Measurements from ENCODE around the gene ZNF580.

GRCh38 chr19:55646889-55647731, 6.3 kb downstream of the ZNF580 start:
- TF ChIP-seq CTCF (IDR thresholded peaks at IDR 0.05; ENCODE audit: control extremely low read depth in 1 of 3, insufficient read depth in 1 of 3, low read depth in 1 of 3, low read length in 3 of 3): no peak
- no peak for TF ChIP-seq BACH1 (IDR thresholded peaks at IDR 0.05; ENCODE audit: low read length)
- no peak for TF ChIP-seq KDM1A (IDR thresholded peaks at IDR 0.05; ENCODE audit: borderline replicate concordance, low read length)
- TF ChIP-seq POLR2AphosphoS5 (IDR thresholded peaks at IDR 0.05; ENCODE audit: low read depth, low read length): peak; percentile 29; the same call in 1 of the 2 replicates
- TF ChIP-seq CHD2 (IDR thresholded peaks at IDR 0.05; ENCODE audit: low read length): no peak
- TF ChIP-seq POLR2A (IDR thresholded peaks at IDR 0.05; ENCODE audit: control extremely low read depth in 1 of 2, low read depth in 2 of 2, low read length in 2 of 2): no peak
- TF ChIP-seq HDAC2 (IDR thresholded peaks at IDR 0.05; ENCODE audit: borderline replicate concordance in 1 of 2, low read depth in 2 of 2, low read length in 2 of 2): no peak

All from H1 (cell line).